HG03095 (cell line): ENCODE measurements around the gene MAP3K15.
A peak's percentile ranks its signal among the peaks of the same experiment; 100 is the strongest.

Experiments used
- ATAC-seq: cut with Tn5 transposase; IDR thresholded peaks from one replicate; pipeline ENCODE4 v1.9.1; 2021; ENCODE audit warnings: moderate library complexity; ENCODE audit not compliant: unreplicated experiment

The MAP3K15 gene

DNA sequence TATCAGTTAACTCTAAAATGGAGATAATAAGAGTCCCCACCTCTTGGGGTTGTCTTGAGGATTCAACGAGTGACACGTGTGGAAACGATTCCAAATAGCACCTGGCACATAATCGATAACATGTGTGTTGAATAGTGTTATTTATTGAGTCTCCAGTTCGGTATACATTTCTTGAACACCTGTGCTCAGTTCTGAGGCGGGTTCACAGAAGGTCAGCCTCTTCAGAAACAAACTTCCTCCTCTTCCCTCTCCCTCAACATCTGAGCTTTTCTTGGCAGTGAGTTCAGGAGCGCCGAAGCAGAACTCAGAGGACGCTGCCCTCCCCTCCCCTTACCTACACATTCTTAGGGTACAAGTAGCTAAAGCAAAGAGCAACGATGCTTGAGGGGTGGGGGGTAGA lies 170.6 kb downstream of the MAP3K15 start:
- no peak for ATAC-seq

- peak; percentile 98 for ATAC-seq
Measured at GRCh38 chrX:19343535-19344408, 171.5 kb downstream of the MAP3K15 start, which contains the start of gene PDHA1. Gene PDHA1 (plus strand): TSS chrX:19343927. CDS start chrX:19344038, 111 bp downstream.

- no peak for ATAC-seq
Measured at GRCh38 chrX:19343085-19343534, 172.2 kb downstream of the MAP3K15 start.

- no peak for ATAC-seq
Measured at GRCh38 chrX:19342331-19342906, 172.9 kb downstream of the MAP3K15 start.

GRCh38 chrX:19334945-19335626 lies 180.2 kb downstream of the MAP3K15 start:
- ATAC-seq: no peak

GRCh38 chrX:19332983-19333382 lies 182.3 kb downstream of the MAP3K15 start:
- ATAC-seq: no peak

GRCh38 chrX:19331831-19332230 lies 183.5 kb downstream of the MAP3K15 start:
- ATAC-seq: no peak

DNA sequence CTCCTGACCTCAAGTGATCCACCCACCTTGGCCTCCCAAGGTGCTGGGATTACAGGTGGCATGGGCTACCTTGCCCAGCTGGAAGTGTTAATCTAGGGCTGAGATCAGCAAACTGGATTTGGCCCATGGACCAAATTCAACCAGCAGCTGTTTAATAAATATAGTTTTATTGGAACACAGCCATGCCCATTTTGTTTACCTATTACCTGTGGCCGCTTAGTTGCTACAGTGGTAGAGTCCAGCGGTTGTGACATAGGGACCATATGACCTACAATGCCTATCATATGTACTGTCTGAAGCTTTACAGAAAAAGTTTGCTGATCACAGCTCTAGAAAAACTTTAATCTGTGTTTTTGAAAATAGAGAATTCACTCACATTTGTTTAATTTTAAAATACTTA lies 188.7 kb downstream of the MAP3K15 start:
- ATAC-seq: no peak
